ENCODE measurements around the gene USP35. TPM values are rescaled to one million over a fixed set of nuclear protein-coding genes. Genes with fewer than 3 reads are reported as not detected.

Gene USP35
- total RNA-seq, 1 experiment from 2014 or later: 6.0 TPM

GRCh38 chr11:78199015-78199652 lies 10.4 kb downstream of the USP35 start:
- no peak for DNase-seq (ENCODE audit: low read depth, low spot score)
- intact Hi-C loops (cut with micrococcal nuclease): no loop called here
- no peak overlapping the region for H3K9ac ChIP-seq (ENCODE audit: low read length)
- ChIA-PET CTCF (no interaction called here), POLR2A (no interaction called here), RAD21 (ENCODE audit: low non-redundant PET in 1 of 2, low total read pairs in 2 of 2, uncharacterized antibody in 2 of 2, unreplicated experiment in 2 of 2) (no interaction called here)
- no peak overlapping the region for H3K4me2 ChIP-seq (ENCODE audit: low read length)
- no peaks in the 10 kb centered on the region for H3K79me2 ChIP-seq (ENCODE audit: insufficient read depth, low read length)
- H2AFZ ChIP-seq (ENCODE audit: low read depth, low read length, poor library complexity, severe bottlenecking): no peak overlapping the region
- H3K27ac ChIP-seq (ENCODE audit: low read depth, low read length): no peak overlapping the region
- no peak overlapping the region for H3K4me3 ChIP-seq (replicated peaks in 1 of 2; ENCODE audit: low read depth in 1 of 2, low read length in 2 of 2)
- H4K20me1 ChIP-seq (ENCODE audit: insufficient read depth): no peaks in the 10 kb centered on the region
- no peaks in the 10 kb centered on the region for H3K36me3 ChIP-seq (ENCODE audit: control insufficient read depth in 1 of 2, insufficient read depth in 2 of 2, low read length in 2 of 2)
- no peaks in the 10 kb centered on the region for H3K9me2 ChIP-seq (ENCODE audit: insufficient read depth)
- no peaks in the 10 kb centered on the region for H3K27me3 ChIP-seq (ENCODE audit: insufficient read depth, low read length)
- H3K4me1 ChIP-seq (ENCODE audit: control insufficient read depth in 1 of 2, insufficient read depth in 2 of 2, low read length in 2 of 2): peaks cover 0 to 8% of the 10 kb centered on the region in 2 experiments; a peak in 1 of 4 replicates
- no TSS peak for BruUV-seq (replicated peaks)
- no peak for ATAC-seq
- TF ChIP-seq POLR2A (IDR thresholded peaks at IDR 0.05; ENCODE audit: borderline replicate concordance, extremely low read depth, insufficient read depth, insufficient read length) (no peak), FOSL1 (IDR thresholded peaks at IDR 0.05; ENCODE audit: low read depth) (no peak), CBX3 (IDR thresholded peaks at IDR 0.05; ENCODE audit: low read depth) (no peak), MAX (IDR thresholded peaks at IDR 0.05) (no peak), EZH2phosphoT487 (IDR thresholded peaks at IDR 0.05; ENCODE audit: borderline replicate concordance) (no peak), ELF1 (IDR thresholded peaks at IDR 0.05; ENCODE audit: borderline replicate concordance, low read depth) (no peak), ATF3 (IDR thresholded peaks at IDR 0.05) (no peak), ZFX (IDR thresholded peaks at IDR 0.05) (no peak), EZH2 (IDR thresholded peaks at IDR 0.05) (no peak)
- TF ChIP-seq, protein P1, sequence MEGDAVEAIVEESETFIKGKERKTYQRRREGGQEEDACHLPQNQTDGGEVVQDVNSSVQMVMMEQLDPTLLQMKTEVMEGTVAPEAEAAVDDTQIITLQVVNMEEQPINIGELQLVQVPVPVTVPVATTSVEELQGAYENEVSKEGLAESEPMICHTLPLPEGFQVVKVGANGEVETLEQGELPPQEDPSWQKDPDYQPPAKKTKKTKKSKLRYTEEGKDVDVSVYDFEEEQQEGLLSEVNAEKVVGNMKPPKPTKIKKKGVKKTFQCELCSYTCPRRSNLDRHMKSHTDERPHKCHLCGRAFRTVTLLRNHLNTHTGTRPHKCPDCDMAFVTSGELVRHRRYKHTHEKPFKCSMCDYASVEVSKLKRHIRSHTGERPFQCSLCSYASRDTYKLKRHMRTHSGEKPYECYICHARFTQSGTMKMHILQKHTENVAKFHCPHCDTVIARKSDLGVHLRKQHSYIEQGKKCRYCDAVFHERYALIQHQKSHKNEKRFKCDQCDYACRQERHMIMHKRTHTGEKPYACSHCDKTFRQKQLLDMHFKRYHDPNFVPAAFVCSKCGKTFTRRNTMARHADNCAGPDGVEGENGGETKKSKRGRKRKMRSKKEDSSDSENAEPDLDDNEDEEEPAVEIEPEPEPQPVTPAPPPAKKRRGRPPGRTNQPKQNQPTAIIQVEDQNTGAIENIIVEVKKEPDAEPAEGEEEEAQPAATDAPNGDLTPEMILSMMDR (IDR thresholded peaks at IDR 0.05 in 2 of 3, conservative IDR thresholded peaks at IDR 0.05 in 1 of 3; ENCODE audit: borderline replicate concordance in 1 of 3, insufficient read depth in 1 of 3, low read depth in 2 of 3, low read length in 2 of 3): no peak
- TF ChIP-seq, protein P2, sequence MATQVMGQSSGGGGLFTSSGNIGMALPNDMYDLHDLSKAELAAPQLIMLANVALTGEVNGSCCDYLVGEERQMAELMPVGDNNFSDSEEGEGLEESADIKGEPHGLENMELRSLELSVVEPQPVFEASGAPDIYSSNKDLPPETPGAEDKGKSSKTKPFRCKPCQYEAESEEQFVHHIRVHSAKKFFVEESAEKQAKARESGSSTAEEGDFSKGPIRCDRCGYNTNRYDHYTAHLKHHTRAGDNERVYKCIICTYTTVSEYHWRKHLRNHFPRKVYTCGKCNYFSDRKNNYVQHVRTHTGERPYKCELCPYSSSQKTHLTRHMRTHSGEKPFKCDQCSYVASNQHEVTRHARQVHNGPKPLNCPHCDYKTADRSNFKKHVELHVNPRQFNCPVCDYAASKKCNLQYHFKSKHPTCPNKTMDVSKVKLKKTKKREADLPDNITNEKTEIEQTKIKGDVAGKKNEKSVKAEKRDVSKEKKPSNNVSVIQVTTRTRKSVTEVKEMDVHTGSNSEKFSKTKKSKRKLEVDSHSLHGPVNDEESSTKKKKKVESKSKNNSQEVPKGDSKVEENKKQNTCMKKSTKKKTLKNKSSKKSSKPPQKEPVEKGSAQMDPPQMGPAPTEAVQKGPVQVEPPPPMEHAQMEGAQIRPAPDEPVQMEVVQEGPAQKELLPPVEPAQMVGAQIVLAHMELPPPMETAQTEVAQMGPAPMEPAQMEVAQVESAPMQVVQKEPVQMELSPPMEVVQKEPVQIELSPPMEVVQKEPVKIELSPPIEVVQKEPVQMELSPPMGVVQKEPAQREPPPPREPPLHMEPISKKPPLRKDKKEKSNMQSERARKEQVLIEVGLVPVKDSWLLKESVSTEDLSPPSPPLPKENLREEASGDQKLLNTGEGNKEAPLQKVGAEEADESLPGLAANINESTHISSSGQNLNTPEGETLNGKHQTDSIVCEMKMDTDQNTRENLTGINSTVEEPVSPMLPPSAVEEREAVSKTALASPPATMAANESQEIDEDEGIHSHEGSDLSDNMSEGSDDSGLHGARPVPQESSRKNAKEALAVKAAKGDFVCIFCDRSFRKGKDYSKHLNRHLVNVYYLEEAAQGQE (IDR thresholded peaks at IDR 0.05; ENCODE audit: low read depth): no peak
- no peaks in the 10 kb centered on the region for H3K9me3 ChIP-seq (ENCODE audit: control insufficient read depth in 1 of 2, insufficient read depth in 1 of 2, low read depth in 1 of 2, low read length in 2 of 2)
